Caco-2 (cell line): Measurements from ENCODE around the gene HCN3. TPM values are rescaled to one million over a fixed set of nuclear protein-coding genes. Genes with fewer than 3 reads are reported as not detected.

Experiments used
- BruUV-seq: library from RNA; stranded (reverse); fragments of 400-500 nt; replicated peaks from 2 replicates; lab custom pipeline; 2021; lab: Mats Ljungman, UMichigan
- CTCF ChIA-PET: fragments of 300-600 bp; sonication (Branson Sonifier 250); formaldehyde crosslinking; loops from one replicate; lab custom pipeline; 2022; ENCODE audit warnings: antibody characterized with exemption; lab: Charles Lee
- POLR2A ChIA-PET: fragments of 300-600 bp; sonication (Branson Sonifier 250); formaldehyde crosslinking; loops from one replicate; lab custom pipeline; 2022; ENCODE audit warnings: antibody characterized with exemption; lab: Charles Lee
- DNase-seq, 2 experiments: peaks; one replicate each; pipeline versions ENCODE4 v3.0.0 to v3.0.0-alpha.2; 2020 to 2022
- H3K27me3 ChIP-seq: replicated peaks from 2 replicates; pipeline ENCODE4 v1.6.0; 2011; ENCODE audit warnings: low read length; ENCODE audit not compliant: control insufficient read depth, insufficient read depth
- H3K36me3 ChIP-seq: 2 replicates; pipeline ENCODE4 v1.5.1; 2011; ENCODE audit warnings: low read length; ENCODE audit not compliant: control insufficient read depth, insufficient read depth
- H3K4me1 ChIP-seq: fragments of 250-450 bp; sonication (Bioruptor Pico); 2 replicates; pipeline ENCODE4 v1.5.1; 2020; ENCODE audit warnings: mild to moderate bottlenecking
- H3K4me3 ChIP-seq: 2 replicates; pipeline ENCODE4 v1.5.1; 2011; ENCODE audit warnings: low read depth, mild to moderate bottlenecking, control low read depth, low read length
- H3K9me3 ChIP-seq: fragments of 250-450 bp; sonication (Bioruptor Pico); 2 replicates; pipeline ENCODE4 v1.5.1; 2020; ENCODE audit warnings: mild to moderate bottlenecking, moderate library complexity
- H3K27ac Mint-ChIP-seq: one replicate; pipeline ENCODE4 v1.8.0; 2022; ENCODE audit warnings: mixed read lengths; ENCODE audit not compliant: unreplicated experiment
- H3K27me3 Mint-ChIP-seq: one replicate; pipeline ENCODE4 v1.8.0; 2022; ENCODE audit warnings: mixed read lengths; ENCODE audit not compliant: insufficient read depth, unreplicated experiment
- H3K36me3 Mint-ChIP-seq: one replicate; pipeline ENCODE4 v1.8.0; 2022; ENCODE audit warnings: mild to moderate bottlenecking, mixed read lengths; ENCODE audit not compliant: insufficient read depth, unreplicated experiment
- H3K4me1 Mint-ChIP-seq: one replicate; pipeline ENCODE4 v1.8.0; 2022; ENCODE audit warnings: low read depth, mixed read lengths; ENCODE audit not compliant: unreplicated experiment
- H3K4me3 Mint-ChIP-seq: one replicate; pipeline ENCODE4 v1.8.0; 2022; ENCODE audit warnings: mild to moderate bottlenecking, moderate library complexity, mixed read lengths; ENCODE audit not compliant: unreplicated experiment
- H3K9me3 Mint-ChIP-seq: one replicate; pipeline ENCODE4 v1.8.0; 2022; ENCODE audit warnings: mixed read lengths; ENCODE audit not compliant: unreplicated experiment
- intact Hi-C: fragments of 100-400 bp; cut with micrococcal nuclease; formaldehyde crosslinking; loops from one replicate; pipeline ENCODE4 v1.10.0; 2022; ENCODE audit not compliant: unreplicated experiment
- total RNA-seq: library from RNA; stranded (reverse); gene quantifications from 2 replicates; pipeline ENCODE4 v1.2.3, GENCODE V29; 2022
- TF ChIP-seq, protein P1 (sequence below), 2 experiments: fragments of 200-600 bp in 1 of 2; IDR thresholded peaks; 1 replicate in 1 of 2; 2 replicates in 1 of 2; pipeline versions ENCODE4 v1.5.1 to v1.8.0; 2011 to 2022; ENCODE audit warnings: antibody characterized with exemption in 1 of 2, control low read depth in 1 of 2, inconsistent platforms in 1 of 2, low read depth in 1 of 2, low read length in 1 of 2, mild to moderate bottlenecking in 1 of 2, moderate library complexity in 1 of 2; ENCODE audit not compliant: insufficient read depth in 1 of 2, severe bottlenecking in 1 of 2, unreplicated experiment in 1 of 2

The HCN3 gene
- total RNA-seq, 1 experiment from 2014 or later: 8.8 TPM

DNA sequence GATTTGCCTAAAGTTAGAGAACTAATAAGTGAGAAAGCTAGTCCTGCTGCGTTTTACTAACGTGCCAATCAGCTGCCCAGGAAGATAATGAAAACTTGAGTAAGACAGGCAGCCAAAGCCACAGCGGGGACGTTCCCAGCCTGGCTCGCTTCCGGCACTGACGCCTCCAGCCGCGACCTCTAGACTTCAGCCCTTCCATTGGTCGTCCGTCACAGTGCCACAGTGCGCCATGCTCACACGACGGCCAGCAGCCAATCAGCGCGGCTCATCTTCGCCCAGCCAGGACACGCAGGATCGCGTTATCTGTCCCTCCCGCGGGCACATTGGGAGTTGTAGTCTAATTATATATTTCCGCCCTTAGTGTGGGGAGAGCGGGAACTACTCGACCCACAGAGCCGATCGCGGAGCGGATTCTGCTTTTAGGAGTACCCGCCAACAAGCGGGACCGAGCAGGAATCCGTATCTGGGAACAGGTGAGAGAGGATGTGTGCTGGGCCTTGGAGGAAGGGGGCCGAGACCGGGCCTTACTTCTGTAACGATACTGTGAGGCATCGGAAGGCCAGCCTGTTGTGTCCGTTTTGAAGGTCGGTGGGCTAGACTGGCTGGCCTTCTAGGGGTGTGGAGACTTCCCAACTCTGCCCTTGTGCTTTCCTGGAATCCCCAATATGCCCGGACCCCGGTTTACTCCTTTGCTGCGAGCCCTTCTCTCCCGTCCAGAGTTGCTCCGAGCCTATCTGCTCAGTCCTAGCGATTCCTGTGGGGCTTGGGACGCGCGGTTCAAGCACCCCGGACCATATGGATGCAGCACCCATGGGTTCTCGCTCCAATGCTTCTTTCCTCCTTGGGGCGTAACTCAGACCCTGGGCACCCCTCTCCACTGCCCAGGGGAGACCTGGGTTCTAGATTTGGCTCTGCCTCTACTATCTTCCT is 31.5 kb downstream of the HCN3 start, which contains the start of gene FDPS:
Gene FDPS (plus strand): TSS at position 374 of the 930 bp plus-strand sequence. CDS start 924 bp downstream, outside the sequence.
- Mint-ChIP-seq H3K9me3 (no peaks in the 10 kb centered on the region), H3K36me3 (peaks cover 58% of the 10 kb centered on the region), H3K4me3 (peak within 1 kb of the TSS; percentile 96), H3K4me1 (peaks cover 12% of the 10 kb centered on the region), H3K27me3 (no peaks in the 10 kb centered on the region), H3K27ac (peak within 1 kb of the TSS; percentile 99)
- peaks cover 12% of the 10 kb centered on the region; the same call in 1 of the 2 replicates for H3K4me1 ChIP-seq
- peak within 1 kb of the TSS; percentile 77 for H3K4me3 ChIP-seq
- intact Hi-C loops: loop anchor here (1.0 kb wide), 3 partner anchors 15 to 53 kb away; partner anchors contain the start of gene ENTREP3
- DNase-seq: peak; percentile 97 to 99
- CTCF ChIA-PET: interaction anchor here (0.6 to 1.9 kb wide), 7 partner anchors 14 to 57 kb away, joined by 3 to 10 read pairs (median 4); partner anchors contain the start of genes CLK2, ENTREP3 and SCAMP3
- POLR2A ChIA-PET: interaction anchor here (0.5 to 1.0 kb wide), 5 partner anchors 8 to 904 kb away, joined by 3 to 4 read pairs (median 3); partner anchors contain the start of gene CLK2
- H3K27me3 ChIP-seq: no peaks in the 10 kb centered on the region
- TF ChIP-seq, protein P1, sequence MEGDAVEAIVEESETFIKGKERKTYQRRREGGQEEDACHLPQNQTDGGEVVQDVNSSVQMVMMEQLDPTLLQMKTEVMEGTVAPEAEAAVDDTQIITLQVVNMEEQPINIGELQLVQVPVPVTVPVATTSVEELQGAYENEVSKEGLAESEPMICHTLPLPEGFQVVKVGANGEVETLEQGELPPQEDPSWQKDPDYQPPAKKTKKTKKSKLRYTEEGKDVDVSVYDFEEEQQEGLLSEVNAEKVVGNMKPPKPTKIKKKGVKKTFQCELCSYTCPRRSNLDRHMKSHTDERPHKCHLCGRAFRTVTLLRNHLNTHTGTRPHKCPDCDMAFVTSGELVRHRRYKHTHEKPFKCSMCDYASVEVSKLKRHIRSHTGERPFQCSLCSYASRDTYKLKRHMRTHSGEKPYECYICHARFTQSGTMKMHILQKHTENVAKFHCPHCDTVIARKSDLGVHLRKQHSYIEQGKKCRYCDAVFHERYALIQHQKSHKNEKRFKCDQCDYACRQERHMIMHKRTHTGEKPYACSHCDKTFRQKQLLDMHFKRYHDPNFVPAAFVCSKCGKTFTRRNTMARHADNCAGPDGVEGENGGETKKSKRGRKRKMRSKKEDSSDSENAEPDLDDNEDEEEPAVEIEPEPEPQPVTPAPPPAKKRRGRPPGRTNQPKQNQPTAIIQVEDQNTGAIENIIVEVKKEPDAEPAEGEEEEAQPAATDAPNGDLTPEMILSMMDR (IDR thresholded peaks at IDR 0.05; ENCODE audit: insufficient read depth in 1 of 2, low read depth in 1 of 2, low read length in 1 of 2, severe bottlenecking in 1 of 2, unreplicated experiment in 1 of 2): no peak
- H3K36me3 ChIP-seq: peaks cover 7% of the 10 kb centered on the region
- BruUV-seq: TSS peak; percentile 91
- no peaks in the 10 kb centered on the region for H3K9me3 ChIP-seq

DNA sequence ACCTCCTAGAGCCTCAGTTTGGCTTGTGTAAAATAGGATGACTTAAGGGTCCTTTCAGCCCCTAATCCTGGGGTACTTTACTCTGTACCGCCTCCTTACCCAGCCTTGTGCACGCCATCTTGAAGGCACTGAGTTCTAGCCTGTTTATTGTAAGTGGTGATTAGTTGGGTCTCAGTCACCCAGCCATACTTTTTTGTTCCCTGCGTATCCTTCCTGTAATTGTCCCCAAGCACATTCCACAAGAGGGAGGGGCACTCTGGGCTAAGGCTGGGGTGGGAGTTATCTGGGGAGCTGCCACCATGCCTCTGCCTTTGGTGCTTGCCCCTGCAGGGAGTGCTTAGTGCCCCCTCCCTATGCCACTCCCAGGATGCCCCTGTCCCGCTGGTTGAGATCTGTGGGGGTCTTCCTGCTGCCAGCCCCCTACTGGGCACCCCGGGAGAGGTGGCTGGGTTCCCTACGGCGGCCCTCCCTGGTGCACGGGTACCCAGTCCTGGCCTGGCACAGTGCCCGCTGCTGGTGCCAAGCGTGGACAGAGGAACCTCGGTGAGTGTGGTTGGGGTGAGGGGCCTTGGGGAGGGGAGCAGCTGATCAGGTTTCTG is 32.3 kb downstream of the HCN3 start:
- H3K9me3 Mint-ChIP-seq: no peaks in the 10 kb centered on the region
- Histone ChIP-seq H3K4me1 (peaks cover 12% of the 10 kb centered on the region; the same call in 1 of the 2 replicates), H3K36me3 (peaks cover 7% of the 10 kb centered on the region), H3K27me3 (no peaks in the 10 kb centered on the region), H3K4me3 (peak overlapping the region; percentile 77), H3K9me3 (no peaks in the 10 kb centered on the region)
- intact Hi-C loops: no loop called here
- H3K36me3 Mint-ChIP-seq: peaks cover 65% of the 10 kb centered on the region
- POLR2A ChIA-PET: no interaction called here
- TF ChIP-seq, protein P1 (IDR thresholded peaks at IDR 0.05; ENCODE audit: insufficient read depth in 1 of 2, low read depth in 1 of 2, low read length in 1 of 2, severe bottlenecking in 1 of 2, unreplicated experiment in 1 of 2): no peak
- BruUV-seq: no TSS peak
- peaks cover 8% of the 10 kb centered on the region for H3K4me1 Mint-ChIP-seq
- CTCF ChIA-PET: interaction anchor here (1.0 kb wide), 1 partner anchor 33 kb away, joined by 3 read pairs; no protein-coding TSS in a partner anchor
- no peaks in the 10 kb centered on the region for H3K27me3 Mint-ChIP-seq
- H3K4me3 Mint-ChIP-seq: peak overlapping the region; percentile 96
- H3K27ac Mint-ChIP-seq: peak overlapping the region; percentile 99
- DNase-seq: peak in 1 of 2 experiments; percentile 38

DNA sequence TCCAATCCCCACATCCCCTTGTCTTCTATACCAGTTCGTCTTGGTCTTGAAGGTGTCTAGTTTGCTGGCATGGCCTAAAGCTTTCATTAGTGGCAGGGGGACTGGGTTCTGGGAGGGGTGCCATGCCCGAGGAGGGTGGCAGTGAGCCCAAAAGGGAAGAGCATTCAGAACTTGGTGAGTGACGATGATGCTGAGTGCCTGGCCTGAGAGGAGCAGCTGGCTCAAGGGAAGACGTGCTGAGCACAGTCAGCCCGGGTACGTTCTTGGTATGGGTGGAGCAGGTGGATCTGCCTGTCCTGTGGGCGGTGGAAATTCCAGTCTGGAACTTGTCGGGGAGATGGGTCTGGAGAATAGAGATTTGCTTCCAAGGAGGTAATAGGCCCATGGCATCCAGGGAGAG is 36.0 kb downstream of the HCN3 start:
- H3K4me3 Mint-ChIP-seq: no peak overlapping the region
- H3K36me3 Mint-ChIP-seq: peaks cover 84% of the 10 kb centered on the region
- H3K27me3 Mint-ChIP-seq: no peaks in the 10 kb centered on the region
- H3K9me3 Mint-ChIP-seq: no peaks in the 10 kb centered on the region
- H3K4me1 Mint-ChIP-seq: peaks cover 6% of the 10 kb centered on the region
- no peak for DNase-seq
- H3K9me3 ChIP-seq: no peaks in the 10 kb centered on the region
- H3K4me3 ChIP-seq: no peak overlapping the region
- TF ChIP-seq, protein P1 (IDR thresholded peaks at IDR 0.05; ENCODE audit: insufficient read depth in 1 of 2, low read depth in 1 of 2, low read length in 1 of 2, severe bottlenecking in 1 of 2, unreplicated experiment in 1 of 2): no peak
- H3K36me3 ChIP-seq: peaks cover 11% of the 10 kb centered on the region
- POLR2A ChIA-PET: no interaction called here
- H3K4me1 ChIP-seq: peaks cover 21% of the 10 kb centered on the region
- H3K27ac Mint-ChIP-seq: no peak overlapping the region
- intact Hi-C loops: no loop called here
- no TSS peak for BruUV-seq
- CTCF ChIA-PET: no interaction called here
- no peaks in the 10 kb centered on the region for H3K27me3 ChIP-seq
